D721Med (cell line): ENCODE data around the gene KCTD13.

Experiments
- DNase-seq: peaks from one replicate; pipeline ENCODE4 v3.0.0; 2011; ENCODE audit warnings: low spot score; ENCODE audit not compliant: insufficient read length
- FAIRE-seq: peaks from 2 replicates; lab custom pipeline; 2011; peaks lifted over from hg19 to GRCh38; lab: Jason Lieb, UNC
- CTCF ChIP-seq: IDR thresholded peaks from 2 replicates; pipeline ENCODE4 v1.5.1; 2012; ENCODE audit warnings: mild to moderate bottlenecking, control low read depth; ENCODE audit not compliant: insufficient read depth; ENCODE audit errors: missing control alignments

KCTD13 gene

DNA sequence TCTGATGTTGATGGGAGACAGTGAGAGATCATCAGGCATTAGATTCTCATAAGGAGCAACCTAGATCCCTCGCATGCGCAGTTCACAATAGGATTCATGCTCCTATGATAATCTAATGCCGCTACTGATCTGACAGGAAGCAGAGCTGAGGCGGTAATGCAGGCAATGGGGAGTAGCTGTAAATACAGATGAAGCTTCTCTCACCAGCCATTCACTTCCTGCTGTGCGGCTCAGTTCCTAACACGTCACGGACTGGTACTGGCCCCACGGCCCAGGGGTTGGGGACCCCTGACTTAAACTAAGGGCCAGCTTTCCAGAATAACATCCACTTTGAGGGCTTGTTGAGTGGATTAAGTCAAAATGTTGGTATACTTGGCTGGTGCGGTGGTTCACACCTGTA lies 33.3 kb upstream of the KCTD13 start:
- DNase-seq (no peak), FAIRE-seq (no peak)
- TF ChIP-seq CTCF = no peak

DNA sequence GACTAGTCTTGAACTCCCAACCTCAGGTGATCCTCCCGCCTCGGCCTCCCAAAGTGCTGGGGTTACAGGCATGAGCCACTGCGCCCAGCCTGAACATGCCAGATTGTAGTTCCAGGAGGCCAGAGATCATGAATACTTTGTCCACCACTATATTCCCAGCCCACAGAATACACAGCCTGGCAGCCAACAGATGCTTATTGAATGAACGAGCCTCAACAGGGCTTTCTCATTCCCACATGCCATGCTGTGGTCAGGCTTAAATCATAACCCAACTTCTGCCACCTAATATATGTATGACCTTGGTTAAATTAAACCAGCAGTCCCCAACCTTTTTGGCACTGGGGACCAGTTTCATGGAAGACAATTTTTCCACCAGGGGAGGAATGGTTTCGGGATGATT lies 32.7 kb upstream of the KCTD13 start:
- DNase-seq (no peak), FAIRE-seq (no peak)
- no peak for TF ChIP-seq CTCF

DNA sequence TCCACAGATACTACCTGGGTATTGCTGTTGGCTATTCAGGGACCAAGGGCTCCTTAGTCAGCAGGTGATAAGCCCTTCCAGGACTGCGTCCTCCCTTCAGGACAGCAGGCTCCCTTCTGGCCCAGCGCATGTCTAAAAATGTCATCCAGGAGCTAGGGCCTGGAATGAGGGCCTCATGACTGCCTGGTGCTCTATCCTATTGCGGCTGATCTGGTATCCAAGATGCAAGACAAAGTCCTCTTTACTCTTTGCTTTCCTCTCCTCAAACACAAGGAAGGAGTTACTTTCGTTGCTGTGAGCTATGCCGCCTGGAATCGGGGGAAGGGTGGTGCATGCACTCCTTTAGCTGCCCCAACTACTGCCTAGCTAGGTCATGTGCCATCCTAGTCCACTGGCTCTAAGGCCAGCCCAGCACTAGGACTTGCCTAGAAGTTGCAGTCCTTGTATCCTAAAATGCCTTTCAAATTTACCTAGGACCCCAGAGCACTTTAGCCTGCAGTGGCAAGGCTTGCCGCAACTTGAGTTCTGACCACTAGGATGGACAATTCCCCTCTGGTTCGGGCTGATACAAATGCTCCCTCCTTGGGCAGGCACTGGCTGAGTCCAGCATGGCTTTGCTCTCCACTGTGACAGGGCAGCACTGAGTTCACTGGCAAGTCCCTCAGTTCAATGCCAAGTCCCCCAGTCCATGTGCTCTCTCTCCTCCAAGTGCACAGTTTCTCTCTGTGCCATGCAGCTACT lies 25.8 kb upstream of the KCTD13 start:
- TF ChIP-seq CTCF = no peak
- FAIRE-seq = no peak

GRCh38 chr16:29950806-29951461 lies 24.9 kb upstream of the KCTD13 start:
- FAIRE-seq = no peak
- TF ChIP-seq CTCF = no peak
- DNase-seq = no peak

More for the DNA sequence above, 25.8 kb upstream of the KCTD13 start:
- no peak for DNase-seq

GRCh38 chr16:29947897-29948296 lies 21.9 kb upstream of the KCTD13 start:
- FAIRE-seq (no peak), DNase-seq (no peak)
- no peak for TF ChIP-seq CTCF

DNA sequence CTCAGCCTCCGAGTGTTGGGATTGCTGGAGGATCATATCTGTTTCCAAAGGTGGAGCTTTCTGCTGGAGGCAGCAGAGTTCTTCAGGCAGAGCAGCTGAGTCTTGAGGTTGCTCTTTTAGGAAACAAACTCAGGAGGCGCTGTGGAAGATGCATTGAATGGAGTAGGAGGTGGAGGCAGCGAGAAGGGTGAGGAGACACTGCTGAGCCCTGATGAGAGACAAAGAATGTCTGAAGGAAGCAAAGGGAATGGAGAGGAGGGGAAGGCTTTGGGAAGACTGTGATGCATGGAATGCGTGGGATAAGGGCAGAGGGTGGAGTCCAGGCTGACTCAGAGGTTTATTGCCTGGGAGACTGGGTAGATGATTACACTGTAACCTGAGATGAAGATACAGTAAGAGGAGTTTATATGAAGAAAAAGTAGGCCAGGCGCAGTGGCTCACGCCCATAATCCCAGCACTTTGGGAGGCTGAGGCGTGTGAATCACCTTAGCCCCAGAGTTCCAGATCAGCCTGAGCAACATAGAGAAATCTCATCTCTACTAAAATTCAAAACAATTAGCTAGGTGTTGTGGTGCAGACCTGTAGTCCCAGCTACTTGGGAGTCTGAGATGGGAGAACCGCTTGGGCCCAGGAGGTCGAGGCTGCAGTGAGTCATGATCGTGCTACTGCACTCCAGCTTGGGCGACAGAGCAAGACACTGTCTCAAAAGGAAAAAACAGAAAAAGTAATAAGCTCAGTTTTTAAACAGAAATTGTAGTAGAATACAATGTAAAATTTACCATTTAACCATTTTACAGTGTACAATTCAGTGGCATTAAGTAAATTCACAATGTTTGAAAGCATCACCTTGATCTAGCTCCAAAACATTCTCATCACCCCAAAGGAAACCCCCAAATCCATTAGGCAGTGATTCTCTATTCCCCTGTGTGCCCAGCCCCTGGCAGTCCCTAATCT lies 18.1 kb upstream of the KCTD13 start:
- DNase-seq = no peak
- FAIRE-seq = no peak
- TF ChIP-seq CTCF = no peak
